ENCODE results near the gene TECTA.
"Not testable (repeated sequence)": the region's sequence is repeated elsewhere in the genome, so short reads cannot be mapped to it uniquely, and the experiment has no call there.

TECTA gene

DNA sequence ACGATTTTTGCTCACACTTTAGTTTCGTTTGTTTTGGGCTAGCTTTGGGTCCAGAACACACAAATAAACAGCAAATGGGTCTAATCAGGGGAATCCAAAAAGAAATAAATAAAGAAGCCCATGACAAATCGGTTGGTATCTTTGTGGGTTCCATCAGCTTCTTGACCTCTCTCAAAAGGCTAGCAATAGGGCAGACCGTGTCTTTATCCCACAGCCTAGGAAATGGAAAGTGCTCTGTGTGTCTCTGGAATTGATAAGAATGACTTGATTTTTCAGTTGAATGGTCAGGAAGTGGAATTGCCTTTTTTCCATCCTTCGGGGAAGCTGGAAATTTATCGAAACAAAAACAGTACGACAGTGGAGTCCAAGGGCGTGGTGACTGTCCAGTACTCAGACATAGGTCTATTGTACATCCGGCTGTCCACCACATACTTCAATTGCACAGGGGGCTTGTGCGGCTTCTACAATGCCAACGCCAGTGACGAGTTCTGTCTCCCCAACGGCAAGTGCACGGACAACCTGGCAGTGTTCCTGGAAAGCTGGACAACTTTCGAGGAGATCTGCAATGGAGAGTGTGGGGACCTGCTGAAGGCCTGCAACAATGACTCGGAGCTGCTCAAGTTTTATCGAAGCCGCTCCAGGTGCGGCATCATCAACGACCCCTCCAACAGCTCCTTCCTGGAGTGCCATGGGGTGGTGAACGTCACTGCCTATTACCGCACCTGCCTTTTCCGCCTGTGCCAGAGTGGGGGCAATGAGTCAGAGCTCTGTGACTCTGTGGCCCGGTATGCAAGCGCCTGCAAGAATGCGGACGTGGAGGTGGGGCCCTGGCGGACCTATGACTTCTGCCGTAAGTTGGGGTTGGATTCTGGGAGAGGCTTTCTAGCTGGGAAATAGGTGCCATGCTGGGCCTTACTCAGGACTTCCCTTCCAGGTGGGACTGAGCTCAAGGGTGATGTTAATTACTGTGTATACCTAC is 28.6 kb downstream of the TECTA start:
- no peak for DNase-seq

DNA sequence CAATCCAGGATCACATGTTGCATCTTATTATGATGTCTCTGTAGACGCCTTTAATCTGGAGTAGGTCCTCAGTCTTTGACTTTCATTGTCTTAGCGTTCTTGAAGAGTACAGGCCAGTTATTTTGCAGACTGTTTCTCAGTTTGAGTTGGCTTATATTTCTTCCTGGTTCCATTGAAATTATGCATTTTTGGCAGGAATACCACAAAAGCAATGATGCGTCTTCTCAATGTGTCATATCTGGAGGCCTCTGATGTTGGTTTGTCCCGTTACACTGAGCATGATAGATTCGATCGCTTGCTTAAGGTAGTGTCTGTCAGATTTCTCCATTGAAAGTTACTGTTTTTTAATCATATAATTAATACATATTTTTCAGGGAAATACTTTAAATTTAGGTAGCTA is 30.6 kb downstream of the TECTA start:
- DNase-seq, result no peak

DNA sequence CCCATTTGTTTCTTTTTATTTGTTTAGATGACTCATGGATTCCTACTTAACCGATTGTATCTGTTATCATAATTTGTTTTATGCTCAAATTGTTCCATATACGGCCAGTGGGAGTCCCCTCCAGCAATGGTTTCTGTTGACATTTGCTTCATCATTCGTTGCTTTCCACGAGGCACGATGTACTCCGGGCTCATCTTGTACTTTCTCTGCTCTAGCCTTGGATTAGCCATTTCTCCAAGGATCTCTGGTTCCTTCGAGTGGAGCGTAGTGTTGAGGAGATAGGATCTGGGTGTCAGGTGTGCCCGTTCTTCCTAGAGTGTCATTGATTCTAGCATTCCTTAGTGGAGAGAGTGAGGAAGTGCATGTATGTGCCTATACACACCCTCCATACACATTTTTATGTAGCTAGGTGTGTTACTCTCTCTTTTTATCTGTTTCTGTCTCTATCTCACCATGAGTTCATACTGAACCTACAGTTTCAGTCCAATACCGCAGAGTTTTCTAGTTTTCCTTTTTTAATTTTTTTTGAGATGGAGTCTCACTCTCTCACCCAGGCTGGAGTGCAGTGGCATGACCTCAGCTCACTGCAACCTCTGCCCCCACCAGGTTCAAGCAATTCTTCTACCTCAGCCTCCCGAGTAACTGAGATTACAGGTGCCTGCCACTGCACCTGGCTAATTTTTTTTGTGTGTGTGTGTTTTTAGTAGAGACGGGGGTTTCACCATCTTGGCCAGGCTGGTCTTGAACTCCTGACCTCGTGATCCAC is 31.4 kb downstream of the TECTA start:
- DNase-seq, result no peak

DNA sequence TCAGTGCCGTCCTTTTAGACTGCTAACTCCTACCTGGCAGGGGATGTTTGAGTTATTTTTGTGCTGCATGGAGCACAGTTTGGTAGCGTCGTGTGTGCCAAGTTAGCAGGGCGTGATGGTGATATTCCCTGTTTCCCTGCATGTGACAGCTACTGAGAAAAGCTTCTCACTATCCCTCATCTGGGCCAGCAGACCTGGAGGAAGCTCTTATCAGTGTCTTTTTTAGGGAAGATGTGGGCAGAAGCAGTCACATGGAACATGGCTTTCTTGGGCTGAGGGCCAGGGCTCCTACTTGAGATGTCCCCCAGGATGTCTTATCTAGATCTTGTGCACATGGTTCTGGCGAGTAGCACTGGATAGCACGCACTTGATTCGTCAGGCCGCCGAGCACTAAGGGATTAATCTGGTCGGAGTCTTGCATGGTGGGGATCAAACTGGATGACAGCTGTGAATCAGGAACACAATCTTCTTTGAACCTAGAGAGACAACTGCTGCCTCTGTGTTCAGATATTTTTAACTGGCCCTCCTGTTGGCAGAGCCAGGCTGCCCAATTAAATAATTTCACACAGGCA is 33.8 kb downstream of the TECTA start:
- no peak for DNase-seq

DNA sequence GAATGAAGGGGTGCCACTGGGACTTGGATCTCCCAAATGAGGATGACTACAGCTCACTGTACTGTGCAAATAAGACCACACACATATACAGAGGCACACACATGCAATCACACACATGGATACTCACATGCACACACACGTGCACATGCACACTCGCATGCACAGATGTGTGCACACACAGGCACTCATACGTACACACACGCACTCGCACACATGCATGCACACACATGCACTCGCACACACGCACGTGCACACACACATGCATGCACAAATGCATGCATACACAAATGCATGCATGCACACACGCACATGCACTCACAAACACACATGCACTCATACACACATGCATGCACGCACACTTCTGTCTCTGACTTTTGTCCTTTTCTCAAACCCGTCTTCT is 36.0 kb downstream of the TECTA start:
- no peak for DNase-seq

DNA sequence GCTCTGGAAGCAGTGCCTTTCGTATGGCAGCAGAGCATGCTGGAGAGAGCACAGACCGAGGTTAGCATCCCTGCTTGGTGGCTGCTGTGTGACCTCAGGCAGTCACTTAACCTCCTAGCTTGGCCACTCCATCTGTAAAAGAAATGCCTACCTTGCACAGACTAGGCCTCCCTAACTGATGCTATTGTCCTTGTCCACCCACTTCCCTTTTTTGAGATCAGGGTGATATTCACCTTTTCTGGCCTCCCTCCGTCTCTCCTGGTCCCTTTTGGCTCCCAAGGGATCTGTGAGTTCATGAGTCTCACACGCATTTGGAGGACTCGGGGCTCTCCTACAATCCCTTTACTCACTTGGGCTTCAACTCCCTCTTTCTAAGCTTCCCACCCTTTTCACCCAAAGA is 37.2 kb downstream of the TECTA start:
- DNase-seq, result no peak

DNA sequence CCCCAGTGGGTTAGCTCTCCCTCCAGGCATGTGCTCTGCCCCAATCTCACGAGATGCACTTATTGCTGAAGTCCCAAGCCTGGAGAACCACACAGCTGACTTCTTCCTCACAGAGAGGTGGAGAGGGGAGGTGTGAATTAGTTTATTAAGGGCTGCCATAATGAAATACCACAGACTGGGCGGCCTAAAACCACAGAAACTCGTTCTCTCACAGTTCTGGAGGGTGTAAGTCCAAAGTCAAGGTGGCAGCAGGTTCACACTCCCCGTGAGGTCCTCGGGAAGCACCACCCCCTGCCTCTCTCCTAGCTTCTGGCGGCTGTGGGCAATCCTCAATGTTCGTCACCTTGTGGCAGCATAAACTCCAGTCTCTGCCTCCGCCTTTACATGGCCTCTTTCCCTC is 39.3 kb downstream of the TECTA start:
- no peak for DNase-seq

DNA sequence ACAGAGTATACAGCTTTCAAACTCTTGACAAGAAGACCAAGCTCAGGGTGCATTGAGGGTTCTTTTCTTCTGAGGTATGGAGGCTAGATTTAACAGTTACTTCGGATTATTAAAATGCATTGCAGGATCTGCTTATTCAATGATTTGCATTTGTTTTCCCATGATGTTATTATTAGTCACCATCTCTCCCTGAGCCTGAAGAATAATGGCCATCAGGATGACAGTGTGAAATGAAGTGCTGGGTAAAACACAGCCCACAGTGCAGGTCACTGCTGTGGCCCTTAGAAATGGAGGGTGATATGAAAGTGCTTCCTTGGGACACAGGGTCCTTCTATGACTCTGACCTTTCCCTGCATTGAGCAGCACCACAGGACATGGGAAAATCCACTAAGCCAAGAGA is 40.0 kb downstream of the TECTA start:
- DNase-seq, result no peak

DNA sequence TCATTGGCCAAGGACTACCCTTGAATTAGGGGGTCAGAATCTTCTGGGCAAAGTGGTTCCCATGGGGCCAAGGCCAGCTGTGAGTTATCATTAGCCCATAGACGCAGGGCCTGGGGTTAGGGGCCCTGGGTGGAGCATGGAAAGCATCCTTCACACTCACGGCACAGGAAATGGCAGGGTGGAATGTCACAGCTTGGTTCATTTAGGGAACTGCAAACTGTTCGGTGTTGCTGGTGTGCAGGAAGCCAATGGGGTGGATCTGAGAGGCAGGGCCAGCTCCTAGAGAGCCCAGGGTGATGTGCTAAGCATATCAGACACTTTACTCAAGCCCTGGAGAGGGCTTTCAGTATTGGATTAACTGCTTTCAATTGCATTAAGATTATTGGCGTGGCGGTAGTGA is 42.9 kb downstream of the TECTA start:
- DNase-seq, result no peak

DNA sequence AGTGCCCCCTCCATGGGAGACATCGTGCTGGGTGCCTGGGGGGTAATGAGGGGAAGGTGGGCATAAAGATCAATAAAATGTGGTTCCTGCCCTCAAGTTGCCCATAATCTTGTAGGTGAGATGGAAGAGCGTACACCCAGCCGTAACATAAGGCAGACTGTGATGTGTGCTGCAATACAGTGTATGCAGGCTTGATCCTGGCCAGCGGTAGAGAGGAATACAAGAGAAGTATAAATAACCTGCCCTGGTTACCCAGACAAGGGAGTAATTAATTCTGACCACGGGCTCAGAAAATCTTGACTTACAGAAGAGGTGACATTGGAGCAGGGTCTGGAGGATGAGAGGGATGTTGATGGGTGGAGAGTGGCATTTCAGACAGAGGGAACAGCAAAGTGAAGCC is 43.7 kb downstream of the TECTA start:
- DNase-seq, result no peak

DNA sequence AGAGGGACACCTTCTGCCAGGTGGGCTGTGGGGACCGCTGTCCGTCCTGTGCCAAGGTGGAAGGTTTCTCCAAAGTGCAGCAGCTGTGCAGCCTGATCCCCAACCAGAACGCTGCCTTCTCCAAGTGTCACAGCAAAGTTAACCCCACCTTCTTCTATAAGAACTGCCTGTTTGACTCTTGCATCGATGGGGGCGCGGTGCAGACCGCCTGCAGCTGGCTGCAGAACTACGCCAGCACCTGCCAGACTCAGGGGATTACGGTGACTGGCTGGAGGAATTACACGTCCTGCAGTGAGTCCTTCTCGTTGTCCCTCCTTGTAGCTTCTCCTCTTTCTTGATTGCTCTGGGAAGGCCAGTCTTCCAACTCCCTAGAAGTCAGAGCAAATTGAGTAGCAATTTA is 44.8 kb downstream of the TECTA start:
- DNase-seq, result no peak

DNA sequence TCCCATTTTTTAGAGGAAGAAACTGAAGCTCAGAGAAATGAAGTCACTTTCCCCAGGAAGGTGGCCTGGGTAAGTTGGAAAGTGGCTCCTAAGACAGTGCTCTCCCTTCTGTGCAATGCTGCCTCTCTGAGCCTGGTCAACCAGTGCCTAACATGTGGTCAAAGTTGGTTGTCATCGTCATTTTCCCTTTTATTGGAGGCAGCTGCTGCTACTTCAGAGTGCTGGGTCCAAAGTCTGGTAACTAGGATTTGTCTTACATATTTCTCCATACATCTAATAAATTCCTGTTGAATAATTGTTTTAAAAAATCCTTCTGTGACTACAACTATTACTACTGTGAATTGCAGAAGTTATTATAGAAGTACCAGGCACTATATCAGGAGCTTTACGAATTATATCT is 48.1 kb downstream of the TECTA start:
- DNase-seq, result no peak

DNA sequence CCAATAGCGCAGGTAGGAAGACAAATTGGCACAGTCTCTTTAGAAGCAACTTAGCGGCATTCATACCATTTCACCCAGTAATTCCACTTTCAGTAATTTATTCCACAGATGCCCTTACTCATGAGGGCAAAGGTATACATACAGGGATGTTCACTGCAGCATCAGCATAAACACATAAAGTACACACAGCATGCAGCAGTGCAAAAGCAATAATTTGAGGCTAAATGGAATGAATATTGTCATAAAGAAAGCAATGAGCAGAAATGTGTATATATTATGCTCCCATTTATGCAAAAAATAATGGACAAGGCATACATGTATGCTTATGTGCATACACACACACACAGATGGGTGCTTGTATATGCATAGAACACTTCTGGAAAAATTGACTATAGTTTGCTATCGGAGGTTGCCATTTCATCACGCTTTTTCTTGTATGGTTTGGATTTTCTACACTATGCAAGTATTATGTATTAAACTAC is 50.2 kb downstream of the TECTA start:
- DNase-seq, result no peak

DNA sequence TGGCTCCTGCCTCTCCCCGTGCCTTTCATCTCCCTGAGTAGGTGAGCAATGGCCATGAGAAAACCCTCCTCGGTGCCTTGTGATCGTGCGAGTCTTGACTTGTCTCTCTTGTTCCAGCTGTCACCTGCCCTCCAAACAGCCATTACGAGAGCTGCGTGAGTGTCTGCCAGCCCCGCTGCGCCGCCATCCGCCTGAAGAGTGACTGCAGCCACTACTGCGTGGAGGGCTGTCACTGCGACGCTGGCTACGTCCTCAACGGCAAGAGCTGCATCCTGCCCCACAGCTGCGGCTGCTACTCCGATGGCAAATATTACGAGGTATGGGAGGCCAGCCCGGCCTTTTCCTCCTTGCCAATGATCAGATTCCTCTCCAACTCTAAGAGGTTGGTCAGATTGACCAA is 51.7 kb downstream of the TECTA start:
- DNase-seq, result no peak

DNA sequence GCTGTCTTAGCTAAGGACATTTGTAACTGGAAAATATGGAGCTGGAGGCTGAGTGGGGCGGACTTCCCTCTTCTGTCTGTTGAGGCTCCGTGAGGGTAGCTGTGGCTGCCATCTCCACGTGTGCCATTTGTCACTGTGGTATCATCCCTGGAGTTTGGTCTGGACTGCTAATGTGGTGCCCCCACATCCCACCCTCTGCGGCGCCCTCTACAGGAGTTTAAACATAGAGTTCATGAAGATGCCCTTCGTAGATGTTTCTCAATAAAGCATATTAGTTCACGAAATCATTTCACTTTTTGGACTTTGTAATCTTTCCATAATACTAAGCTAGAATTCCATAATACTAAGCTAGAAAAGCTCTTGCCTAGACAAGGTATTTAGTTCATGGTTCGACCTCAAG is 52.4 kb downstream of the TECTA start:
- DNase-seq, result no peak

DNA sequence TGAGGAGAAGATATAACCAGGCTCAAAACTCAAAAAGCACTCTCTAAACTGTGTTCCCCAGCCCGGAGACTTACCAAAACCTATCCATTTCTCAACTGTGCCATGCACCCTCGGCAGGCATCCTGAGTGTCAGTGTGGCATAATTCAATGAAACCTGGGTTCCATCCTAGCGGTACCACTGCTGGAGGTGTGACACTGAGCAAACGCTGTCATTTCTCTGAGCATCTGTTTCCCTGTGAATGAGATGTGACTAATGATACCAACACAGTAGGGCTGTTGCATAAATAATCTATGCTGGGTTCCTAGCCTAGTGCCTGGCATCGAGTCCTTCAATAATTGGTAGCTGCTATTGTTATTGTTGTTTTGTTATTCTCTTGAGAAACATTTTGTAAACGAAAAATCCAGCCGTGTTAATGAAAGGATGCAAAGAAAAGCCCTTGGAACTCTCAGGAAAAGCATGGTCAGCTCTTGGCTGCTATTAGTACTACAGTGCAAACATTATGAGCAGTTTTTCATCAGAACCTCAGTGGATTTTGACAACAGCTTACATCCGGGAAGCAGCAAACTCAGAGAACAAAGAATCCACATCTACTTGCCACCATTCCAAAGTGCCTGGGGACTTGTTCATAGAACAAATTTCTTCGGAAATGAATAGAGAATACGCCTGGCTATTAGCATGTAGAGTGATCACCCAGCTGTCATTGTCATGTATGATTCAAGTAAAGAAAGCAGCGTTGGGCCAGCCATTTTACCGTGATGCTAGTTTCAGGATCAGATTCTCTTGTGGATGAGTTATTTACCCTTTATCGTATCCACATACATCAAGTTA is 53.7 kb downstream of the TECTA start:
- no peak for DNase-seq

DNA sequence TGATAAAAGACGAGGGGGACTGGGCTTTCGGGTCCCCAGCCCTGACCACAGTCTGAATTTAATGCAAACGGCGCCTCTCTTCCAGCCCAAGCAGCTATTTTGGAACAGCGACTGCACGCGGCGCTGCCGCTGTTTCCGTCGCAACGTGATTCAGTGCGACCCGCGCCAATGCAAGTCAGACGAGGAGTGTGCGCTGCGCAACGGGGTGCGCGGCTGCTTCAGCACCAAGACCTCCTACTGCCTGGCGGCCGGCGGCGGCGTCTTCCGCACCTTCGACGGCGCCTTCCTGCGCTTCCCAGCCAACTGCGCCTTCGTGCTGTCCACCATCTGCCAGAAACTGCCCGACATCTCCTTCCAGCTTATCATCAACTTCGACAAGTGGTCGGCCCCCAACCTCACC is 56.7 kb downstream of the TECTA start:
- no peak for DNase-seq

DNA sequence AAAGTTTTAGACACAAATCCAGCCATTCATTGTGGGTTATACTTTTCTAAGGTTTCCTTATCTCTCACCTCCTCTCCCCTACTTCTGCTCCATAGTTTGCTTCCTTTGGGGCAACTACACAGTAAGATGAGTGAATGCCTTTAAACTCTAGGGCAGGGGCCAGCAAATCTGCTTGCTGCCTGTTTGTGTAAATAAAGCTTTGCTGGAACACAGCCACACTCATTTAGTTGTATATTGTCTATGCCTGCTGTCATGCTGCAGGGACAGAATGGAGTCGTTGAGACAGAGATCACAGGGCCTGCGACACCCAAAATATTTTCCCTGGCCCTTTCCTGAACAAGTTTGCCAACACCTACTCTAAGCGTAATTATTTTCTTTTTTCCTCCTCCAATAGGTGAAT is 58.7 kb downstream of the TECTA start:
- DNase-seq, result no peak

DNA sequence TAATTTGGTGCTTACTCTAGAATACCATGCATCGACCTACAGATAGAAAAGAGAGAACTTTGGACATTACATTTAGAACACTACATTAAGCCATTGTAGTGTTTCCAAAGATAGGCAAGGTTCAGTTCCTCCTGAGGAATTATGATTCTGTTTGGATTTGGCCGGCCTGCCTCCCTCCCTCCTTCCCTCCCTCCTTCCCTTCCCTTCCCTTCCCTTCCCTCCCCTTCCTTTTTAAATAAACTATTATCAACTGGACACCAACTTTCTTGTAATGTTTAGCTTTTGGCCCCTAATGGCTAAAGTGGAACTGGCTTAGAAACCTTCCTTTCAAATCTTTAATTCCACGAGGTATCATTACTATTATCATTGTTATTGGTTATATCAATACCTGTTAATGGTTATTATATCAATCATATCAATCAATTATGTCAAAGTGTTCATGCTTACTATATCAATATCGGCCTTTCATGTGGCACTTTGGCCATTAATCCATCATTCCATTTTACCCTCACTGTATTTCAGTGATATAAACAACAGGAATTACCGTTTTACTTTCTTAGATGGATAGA is 60.4 kb downstream of the TECTA start:
- DNase-seq, result no peak

DNA sequence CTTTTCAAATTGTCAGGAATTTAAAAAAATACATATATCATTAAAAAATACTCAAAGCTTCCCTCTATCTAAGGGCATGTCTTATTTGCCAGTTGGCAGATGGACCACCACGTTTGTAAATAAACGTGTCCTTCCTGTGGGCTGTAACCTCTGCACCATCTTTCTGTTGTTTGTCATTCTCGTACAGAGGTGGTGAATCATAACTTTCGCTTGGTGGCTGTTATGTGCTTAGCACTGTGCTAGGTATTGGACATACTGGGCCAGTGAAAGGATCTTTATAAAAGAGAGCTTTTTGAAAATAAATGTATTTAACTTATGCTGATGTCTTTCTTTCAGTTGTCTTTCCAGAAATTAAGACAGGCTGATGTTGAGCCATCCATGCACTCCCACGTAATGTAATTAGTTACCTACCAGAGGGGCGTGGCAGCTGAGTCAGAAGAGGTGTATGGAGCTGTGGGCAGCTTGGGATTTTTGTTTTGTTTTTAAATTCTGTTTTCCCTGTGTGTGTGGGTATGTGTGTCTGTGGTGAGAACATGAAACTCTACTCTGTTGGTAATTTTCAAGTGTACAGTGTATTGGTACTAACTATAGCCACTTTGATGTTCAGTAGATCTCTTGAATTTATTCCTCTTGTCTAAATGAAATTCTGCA is 62.7 kb downstream of the TECTA start:
- DNase-seq, result no peak

DNA sequence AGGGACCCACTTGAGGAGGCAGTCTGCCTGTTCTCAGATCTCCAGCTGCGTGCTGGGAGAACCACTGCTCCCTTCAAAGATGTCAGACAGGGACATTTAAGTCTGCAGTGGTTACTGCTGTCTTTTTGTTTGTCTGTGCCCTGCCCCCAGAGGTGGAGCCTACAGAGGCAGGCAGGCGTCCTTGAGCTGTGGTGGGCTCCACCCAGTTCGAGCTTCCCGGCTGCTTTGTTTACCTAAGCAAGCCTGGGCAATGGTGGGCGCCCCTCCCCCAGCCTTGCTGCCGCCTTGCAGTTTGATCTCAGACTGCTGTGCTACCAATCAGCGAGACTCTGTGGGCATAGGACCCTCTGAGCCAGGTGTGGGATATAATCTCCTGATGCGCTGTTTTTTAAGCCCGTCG is 76.6 kb downstream of the TECTA start:
- DNase-seq, result not testable (repeated sequence)

DNA sequence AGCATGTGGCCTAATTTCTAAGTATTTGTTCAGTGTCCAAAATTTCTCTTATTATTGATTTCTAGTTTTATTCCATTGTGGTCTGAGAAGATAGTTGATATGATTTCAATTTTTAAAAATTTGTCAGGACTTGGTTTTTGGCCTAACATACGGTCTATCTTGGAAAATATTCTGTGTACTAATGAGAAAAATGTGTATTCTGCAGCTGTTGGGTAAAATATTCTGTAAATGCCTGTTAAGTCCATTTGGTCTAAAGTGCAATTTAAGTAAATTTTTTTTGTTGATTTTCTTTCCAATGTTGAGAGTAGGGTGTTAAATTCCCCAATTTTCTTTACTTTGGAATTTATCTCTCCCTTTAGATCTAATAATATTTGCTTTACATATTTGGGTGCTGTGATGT is 78.3 kb downstream of the TECTA start:
- no peak for DNase-seq
